ENCODE results near the gene RAI14.
"Not testable (repeated sequence)": the region's sequence is repeated elsewhere in the genome, so short reads cannot be mapped to it uniquely, and the experiment has no call there.

RAI14 gene

DNA sequence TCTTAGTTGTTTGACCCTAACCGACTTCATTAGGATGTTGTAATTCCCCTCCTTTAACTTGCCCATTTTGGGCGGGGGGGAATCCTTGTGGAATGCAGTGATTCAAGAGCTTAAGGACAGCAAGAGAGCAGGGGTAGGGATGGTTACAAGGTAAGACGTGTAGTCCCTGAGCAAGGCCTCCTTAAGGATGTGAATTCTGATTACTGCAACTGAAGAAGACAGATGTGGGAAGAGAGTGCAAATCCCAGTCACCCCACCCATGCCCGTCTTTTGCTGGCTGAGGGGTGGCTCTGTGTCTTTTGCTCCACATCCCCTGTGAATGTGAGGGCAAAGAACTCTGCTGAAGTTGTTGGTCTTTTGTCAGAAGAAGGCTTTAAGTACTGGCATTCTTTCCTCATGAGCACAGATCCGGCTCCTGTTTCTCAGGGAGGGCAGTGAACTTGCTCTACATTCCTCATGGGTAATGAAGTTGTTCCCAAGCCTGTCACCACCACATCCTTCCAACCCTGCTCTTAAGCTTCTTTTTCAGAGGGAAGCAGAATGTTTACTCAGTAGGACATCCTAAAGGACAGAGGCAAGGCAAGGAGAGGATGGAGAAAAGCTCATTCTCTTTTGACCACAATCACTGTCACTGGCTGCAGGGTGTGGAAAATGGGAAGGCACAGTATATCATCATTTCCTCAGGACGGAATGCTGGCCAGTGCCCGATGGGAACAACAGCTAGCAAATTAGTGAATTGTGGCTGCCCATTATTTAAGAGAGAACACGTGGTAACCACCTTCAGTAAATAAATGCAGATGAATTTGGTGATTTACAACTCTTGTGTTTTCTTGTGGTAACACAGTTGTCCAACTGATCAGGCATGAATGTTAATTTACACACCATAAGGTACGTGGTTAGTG lies 61.5 kb downstream of the RAI14 start:
- no peak for DNase-seq (ENCODE audit: low read depth, low spot score)
- no peak overlapping the region for H3K4me3 ChIP-seq (ENCODE audit: low read length)

DNA sequence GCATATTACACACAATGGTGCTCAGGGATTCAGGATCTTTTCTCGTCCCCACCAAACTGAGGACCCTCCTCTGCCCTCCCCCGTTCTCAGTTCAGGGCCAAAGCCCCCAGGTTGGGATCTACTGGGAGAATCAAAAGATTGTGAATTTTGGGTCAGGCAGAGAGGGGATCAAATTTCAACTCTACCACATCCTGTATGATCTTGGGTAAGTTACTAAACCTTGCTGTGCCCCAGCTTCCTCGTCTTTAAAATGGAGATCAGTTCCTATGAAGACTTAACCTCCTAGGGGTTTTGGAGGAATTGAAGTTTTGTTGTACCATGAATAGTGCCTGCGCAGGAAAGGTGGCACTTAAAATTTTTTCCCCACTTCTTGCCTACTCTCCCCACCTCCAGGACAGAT lies 62.4 kb downstream of the RAI14 start:
- H3K4me3 ChIP-seq (ENCODE audit: low read length), result no peak overlapping the region
- no peak for DNase-seq (ENCODE audit: low read depth, low spot score)

DNA sequence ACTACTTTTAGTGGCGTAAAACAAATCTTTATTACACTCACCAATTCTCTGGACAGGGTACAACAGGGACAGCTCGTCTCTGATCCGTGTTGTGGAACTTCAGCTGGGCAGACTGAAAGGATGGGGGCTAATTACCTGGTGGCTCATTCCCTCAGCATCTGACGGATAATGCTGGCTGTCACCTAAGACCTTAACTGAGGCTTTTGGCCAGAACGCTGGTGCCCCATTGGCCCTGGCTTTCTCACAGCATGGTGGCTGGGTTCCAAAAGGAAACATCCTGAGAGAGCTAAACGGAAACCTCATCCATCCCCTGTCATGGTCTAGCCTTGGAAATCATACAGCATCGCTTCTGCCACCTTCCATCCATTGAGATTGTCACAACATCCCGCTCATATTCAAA lies 62.9 kb downstream of the RAI14 start:
- DNase-seq (ENCODE audit: low read depth, low spot score), result no peak
- H3K4me3 ChIP-seq (ENCODE audit: low read length), result no peak overlapping the region

DNA sequence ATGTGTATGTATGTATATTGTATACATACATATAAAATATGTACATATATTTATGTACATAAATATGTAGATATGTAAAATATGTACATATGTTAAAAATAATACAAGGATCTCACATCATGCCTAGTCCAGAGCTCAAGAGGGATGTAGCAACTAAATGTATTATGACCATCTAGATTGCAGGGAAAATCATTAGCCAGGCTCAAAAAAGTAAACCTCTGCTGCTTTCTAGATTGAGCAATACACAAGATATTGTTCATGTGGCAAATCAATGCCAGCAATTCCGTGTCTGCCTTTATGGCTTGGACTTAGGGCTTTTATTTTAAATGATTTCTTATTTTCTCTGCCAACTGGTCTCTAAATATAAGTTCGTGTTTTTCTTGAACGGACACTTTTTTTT lies 65.2 kb downstream of the RAI14 start:
- DNase-seq (ENCODE audit: low read depth, low spot score), result no peak
- H3K4me3 ChIP-seq (ENCODE audit: low read length), result no peak overlapping the region

DNA sequence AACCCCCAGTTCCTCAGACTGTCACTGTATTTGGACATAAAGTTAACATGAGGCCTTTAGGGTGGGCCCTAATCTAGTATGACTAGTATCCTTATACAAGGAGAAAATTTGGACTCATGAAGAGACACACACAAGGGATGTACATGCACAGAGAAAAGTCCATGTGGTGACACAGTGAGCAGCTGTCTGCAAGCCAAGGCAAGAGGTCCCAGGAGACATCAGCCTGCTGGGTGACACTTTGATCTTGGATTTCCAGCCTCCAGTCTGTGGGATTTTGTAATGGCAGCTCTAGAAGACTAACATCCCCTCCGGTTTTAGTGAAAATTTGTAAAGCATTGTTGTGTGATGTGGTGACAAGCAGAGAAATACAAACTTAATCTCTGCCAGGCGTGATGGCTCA lies 66.1 kb downstream of the RAI14 start:
- no peak for DNase-seq (ENCODE audit: low read depth, low spot score)
- no peak overlapping the region for H3K4me3 ChIP-seq (ENCODE audit: low read length)

DNA sequence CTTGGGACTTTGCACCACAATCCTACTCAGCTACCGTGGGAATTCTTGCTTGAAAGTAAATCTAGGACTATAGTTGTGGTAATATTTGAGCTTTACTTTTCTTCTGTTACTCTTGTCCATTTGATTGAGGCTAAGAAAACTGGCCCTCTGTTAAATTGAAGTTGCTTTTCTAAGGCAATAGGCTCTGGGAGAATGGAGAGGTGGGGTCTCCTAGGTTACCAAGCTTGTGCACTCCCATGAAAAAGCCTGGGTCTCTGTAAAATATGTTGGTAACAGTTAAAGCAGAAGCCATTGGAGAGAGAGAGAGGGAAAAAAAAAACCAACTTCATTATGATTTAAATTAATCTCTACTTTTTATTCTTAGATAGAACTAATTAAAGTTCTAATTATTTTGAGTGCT lies 68.6 kb downstream of the RAI14 start:
- no peak for DNase-seq (ENCODE audit: low read depth, low spot score)
- H3K4me3 ChIP-seq (ENCODE audit: low read length), result no peak overlapping the region

DNA sequence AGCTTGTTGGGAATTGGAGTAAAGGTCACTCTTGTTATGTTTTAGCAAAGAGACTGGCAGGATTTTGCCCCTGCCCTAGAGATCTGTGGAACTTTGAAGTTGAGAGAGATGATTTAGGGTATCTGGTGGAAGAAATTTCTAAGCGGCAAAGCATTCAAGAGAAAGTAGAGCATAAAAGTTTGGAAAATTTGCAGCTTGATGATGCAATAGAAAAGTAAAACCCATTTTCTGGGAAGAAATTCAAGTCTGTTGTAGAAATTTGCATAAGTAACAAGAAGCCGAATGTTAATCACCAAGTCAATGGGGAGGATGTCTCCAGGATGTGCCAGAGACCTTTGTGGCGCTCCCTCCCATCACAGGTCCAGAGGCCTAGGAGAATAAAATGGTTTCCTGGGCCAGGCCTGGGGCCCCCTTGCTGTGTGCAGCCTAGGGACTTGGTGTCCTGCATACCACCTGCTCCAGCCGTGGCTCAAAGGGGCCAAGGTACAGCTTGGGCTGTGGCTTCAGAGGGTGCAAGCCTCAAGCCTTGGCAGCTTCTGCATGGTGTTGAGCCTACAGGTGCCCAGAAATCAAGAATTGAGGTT lies 71.1 kb downstream of the RAI14 start:
- DNase-seq (ENCODE audit: low read depth, low spot score); H3K4me3 ChIP-seq (ENCODE audit: low read length): not testable (repeated sequence)

DNA sequence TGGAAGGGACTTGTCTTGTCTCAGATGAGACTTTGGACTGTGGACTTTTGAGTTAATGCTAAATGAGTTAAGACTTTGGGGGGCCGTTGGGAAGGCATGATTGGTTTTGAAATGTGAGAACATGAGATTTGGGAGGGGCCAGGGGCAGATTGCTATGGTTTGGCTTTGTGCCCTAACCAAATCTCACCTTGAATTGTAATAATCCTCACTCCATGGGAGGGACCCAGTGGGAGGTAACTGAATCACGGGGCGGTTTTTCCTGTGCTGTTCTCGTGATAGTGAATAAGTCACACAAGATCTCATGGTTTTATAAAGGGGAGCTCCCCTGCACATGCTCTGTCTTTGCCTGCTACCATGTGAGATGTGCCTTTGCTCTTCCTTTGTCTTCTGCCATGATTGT lies 72.1 kb downstream of the RAI14 start:
- no peak overlapping the region for H3K4me3 ChIP-seq (ENCODE audit: low read length)
- DNase-seq (ENCODE audit: low read depth, low spot score), result no peak

DNA sequence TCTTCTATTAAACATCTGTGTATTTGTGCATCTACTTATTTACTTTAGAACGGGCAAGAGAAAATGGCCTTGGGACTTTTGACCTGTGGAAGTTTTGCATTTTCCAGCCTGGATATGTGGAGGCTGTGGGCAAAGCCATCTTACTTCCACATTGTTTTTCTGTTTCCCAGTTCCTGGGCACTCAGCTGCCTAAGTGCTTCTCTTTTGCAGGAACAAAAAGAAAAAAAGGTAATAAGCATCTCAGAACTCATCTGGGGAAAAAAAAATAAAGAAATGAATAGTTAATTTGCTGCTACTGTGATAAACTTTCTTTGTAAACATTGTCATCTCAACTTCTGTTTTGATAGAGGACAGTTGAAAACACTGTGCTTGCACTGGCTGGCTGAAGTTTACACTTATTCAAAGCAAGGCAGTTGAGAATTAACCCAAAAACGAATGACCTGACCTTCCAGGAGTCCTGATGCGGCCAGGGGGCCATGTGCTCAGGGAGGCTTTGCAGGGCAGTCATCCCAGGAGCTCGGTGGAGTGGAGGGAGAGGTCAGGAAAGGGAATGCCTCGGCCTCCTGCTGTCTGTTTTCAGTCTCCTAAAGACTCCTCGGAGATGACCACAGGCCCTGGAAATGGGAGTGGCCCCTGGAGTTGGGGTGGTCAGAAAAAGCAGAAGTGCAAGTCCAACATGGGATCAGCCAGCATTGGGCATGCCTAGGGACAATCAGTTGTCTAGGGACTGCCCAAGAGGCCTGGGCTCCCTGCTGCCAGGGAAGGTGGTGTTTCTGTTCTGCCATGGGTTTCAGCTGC lies 75.5 kb downstream of the RAI14 start:
- no peak overlapping the region for H3K4me3 ChIP-seq (ENCODE audit: low read length)
- no peak for DNase-seq (ENCODE audit: low read depth, low spot score)

DNA sequence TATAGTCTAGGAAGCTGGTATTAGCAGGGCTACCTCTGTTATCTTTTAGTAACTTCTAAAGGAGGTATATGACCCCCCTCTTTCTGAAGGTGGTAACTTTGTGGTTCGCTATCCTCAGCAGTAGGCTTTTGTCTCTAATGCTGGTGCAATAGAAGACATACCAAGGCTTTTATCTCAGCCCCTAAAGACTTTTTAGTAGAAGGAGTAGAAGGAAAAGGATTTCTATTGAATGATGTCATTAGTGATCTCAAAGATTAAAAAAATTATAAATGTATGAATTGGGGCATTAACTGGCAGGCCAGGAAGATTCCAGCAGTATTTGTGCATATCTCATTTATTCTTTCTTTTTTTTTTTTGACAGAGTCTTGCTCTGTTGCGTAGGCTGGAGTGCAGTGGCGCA lies 78.2 kb downstream of the RAI14 start:
- DNase-seq (ENCODE audit: low read depth, low spot score), result no peak
- no peak overlapping the region for H3K4me3 ChIP-seq (ENCODE audit: low read length)

DNA sequence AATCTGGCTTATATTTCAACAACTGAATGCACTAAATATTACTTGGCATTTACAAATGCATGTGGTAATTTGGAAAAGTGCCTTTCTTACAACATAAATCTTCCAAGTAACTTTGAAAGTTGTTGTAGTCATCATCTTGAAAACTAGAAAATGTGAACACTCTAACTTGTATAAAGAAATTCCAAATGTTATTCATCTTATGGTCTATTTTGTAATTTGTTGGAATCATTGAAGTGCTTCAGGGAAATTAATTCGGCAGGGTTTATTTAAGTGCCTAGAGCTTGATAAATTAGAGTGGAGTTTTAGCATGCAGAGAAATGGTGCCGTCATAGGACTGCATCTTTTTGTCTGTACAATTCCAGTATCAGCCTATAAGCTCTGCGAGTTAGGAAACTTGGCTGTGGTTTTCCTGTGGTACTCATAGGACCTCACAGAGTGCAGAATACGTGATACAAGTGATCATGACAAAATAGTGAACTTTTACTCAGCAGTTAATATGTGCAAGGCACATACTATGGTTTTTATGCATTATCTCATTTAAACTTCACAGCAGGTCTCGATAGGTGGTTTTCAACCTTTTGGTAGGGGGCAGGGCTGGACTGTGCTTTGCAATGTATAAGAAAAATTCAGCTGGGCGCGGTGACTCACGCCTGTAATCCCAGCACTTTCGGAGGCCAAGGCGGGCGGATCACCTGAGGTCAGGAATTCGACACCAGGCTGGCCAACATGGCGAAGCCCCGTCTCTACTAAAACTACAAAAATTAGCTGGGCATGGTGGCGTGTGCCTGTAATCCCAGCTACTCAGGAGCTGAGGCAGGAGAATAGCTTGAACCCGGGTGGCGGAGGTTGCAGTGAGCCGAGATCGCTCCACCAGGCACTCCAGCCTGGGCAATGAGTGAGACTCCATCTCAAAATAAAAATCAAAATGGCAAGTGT lies 79.6 kb downstream of the RAI14 start:
- no peak overlapping the region for H3K4me3 ChIP-seq (ENCODE audit: low read length)
- DNase-seq (ENCODE audit: low read depth, low spot score), result no peak

DNA sequence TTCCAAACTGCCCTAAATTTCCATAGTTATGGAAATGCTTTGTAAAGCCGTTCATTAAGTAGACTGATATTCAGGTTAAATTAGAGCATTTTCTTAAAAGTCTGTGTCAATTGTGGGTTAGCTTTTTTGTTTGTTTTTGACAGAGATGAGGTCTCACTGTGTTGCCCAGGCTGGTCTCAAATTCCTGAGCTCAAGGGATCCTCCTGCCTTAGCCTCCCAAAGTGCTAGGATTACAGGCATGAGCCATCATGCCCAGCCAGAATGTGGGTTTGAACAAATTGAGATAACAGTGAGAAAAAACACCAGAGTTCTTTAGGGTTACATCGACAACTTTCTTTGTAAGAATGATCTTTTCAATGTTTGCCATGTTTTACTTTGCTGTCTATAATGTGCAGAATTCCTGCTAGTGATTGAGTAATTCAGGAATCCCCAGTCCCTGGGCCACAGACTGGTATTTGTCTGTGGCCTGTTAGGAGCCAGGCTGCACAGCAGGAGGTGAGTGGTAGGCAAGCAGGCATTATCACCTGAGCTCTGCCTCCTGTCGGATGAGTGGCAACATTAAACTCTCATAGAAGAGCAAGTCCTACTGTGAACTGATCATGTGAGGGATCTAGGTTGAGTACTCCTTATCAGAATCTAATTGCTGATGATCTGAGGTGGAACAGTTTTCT lies 80.5 kb downstream of the RAI14 start:
- no peak overlapping the region for H3K4me3 ChIP-seq (ENCODE audit: low read length)
- DNase-seq (ENCODE audit: low read depth, low spot score), result no peak

DNA sequence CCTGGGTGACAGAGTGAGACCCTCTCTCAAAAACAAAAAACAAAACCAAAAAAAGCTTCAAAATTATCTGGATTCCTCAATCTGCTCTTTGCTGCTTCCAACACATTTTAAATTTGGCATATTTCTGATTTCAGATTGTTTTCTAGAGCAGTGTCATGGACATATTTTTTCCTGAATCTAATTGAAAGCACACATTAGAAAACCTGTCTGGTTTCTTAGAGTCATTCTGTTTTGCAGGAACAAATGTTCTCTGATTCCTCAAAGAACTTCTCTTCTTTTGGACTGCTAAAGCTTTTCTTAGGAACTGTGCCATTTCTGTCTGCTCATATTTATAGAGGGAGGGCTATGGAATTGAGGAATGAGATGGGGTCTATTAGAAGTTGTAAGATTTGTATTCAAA lies 81.6 kb downstream of the RAI14 start:
- no peak for DNase-seq (ENCODE audit: low read depth, low spot score)
- H3K4me3 ChIP-seq (ENCODE audit: low read length), result no peak overlapping the region

DNA sequence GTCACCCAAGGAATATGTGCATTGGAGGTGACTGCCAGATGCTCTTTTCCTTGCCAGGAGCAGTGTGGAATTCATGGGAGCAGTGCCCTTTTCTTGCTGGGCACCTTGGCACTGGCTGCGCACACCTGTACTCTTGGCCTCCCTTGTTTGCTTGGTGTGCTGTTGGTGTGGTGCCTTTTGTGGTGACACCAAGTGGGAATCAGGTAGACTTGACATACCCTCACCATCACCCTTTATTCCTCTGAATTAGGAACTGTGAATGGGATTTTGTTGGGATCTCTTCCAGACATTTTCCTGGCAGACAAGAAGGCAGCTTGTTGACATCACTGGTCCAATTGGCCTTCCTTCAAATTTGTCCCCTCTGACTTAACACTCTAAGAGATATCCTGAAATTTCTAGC lies 82.3 kb downstream of the RAI14 start:
- DNase-seq (ENCODE audit: low read depth, low spot score), result no peak
- no peak overlapping the region for H3K4me3 ChIP-seq (ENCODE audit: low read length)

DNA sequence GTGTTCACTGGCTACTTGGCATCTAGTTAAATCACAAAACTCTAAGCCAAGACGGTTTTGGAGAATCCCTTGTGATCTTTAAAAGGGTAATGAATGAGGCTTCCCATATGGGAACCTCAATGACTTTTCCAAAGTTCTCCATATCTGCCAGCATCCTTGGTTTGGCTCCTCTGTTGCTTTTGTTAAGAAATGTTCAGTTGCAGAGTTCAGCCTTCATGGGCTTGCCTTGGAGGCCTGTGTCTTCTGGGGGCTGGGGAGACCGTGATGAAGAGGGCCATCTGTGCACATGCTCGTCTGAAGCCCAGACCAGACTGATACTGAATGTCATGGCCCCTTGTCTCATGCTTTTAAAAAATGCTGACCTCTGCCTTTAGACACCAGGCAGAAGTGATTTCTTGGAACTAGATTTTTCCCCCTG lies 84.3 kb downstream of the RAI14 start:
- no peak overlapping the region for H3K4me3 ChIP-seq (ENCODE audit: low read length)
- DNase-seq (ENCODE audit: low read depth, low spot score), result no peak

DNA sequence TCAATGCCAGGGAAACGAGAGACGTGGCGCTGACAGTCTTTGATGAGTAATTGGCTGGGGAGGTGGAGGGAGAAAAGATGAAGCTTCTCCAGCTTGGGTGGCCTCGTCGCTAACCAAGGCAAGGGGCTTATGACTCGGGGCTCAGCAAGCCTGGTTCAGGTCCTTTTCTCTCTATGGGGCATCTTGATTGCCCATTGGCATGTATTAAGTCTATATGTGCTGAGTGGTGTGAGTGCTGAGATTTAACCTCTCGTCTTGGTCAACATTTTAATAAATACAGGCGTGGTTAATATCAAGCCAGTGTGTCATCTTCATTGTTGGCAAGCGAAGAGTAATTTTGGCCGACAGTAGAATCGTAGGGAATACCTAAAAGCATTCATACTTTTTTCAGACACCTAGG lies 85.9 kb downstream of the RAI14 start:
- DNase-seq (ENCODE audit: low read depth, low spot score), result no peak
- H3K4me3 ChIP-seq (ENCODE audit: low read length), result no peak overlapping the region

DNA sequence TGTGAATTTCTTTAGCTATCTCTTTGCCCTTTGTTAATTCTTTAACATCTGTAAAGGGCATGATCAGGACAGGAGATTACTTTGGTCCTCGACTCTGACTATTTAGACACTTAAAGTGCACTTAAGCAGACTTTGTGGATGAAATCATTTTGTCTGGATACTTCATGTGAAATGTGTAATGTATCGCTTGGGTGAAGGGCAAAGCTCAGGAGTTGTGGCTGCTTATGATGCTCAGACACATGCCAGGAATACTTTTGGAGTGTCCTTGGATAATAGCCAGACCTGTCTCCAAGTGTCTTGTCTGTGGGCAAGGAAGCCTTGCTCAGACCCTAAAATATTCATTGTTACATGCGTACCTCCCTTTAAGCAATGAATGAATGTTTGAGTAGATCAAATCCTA lies 87.8 kb downstream of the RAI14 start:
- no peak overlapping the region for H3K4me3 ChIP-seq (ENCODE audit: low read length)
- DNase-seq (ENCODE audit: low read depth, low spot score), result no peak

DNA sequence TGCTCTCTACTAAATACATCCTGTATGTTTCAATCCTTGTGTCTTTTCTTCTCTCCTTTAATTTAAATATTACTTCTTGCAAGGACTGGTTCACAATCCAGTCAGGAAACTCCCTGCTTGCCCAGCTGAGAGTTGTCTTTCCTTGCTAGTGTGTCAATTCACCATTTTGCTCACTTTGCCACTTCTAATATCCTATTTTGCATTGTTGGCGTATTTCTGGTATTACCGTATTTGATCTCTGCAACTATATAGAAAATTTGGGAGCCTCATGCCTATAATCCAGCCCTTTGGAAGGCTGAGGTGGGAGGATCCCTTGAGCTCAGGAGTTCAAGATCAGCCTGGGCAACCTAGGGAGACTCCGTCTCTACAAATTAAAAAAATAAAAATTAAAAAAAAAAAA lies 92.3 kb downstream of the RAI14 start:
- no peak overlapping the region for H3K4me3 ChIP-seq (ENCODE audit: low read length)
- DNase-seq (ENCODE audit: low read depth, low spot score), result no peak

DNA sequence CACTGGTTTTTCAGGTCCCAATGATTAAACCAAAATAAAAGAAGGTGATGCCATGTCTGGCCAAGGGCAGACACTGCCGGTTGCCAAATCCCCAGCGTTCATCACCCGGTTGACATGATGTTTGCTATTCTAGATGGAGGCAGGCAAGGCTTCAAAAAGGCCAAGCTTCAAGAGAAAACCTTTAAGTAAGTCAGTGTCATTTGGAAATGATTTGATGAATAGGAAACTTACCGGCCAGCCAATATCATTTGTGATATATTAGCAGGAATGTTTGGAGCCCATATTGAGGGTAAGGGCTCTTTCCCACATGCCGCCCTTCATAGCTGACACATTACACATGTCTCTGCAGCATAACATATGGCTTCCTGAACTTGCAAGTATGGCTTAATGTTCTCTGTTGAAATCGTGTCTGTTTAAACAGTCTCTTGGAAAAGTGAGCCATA lies 93.3 kb downstream of the RAI14 start:
- no peak for DNase-seq (ENCODE audit: low read depth, low spot score)
- H3K4me3 ChIP-seq (ENCODE audit: low read length), result no peak overlapping the region

All from Jurkat, Clone E6-1 (cell line).